Upper lobe of right lung (tissue), 1 donor: ENCODE results near the gene HDAC10. TPM values are rescaled to one million over a fixed set of nuclear protein-coding genes. Genes with fewer than 3 reads are reported as not detected.

Source experiments
- ATAC-seq: fragments of 200-7000 bp; cut with Tn5 transposase; one replicate; pipeline ENCODE4 v1.9.1; 2020; ENCODE audit warnings: mild to moderate bottlenecking, moderate library complexity
- DNase-seq: peaks from one replicate; pipeline ENCODE4 v3.0.0-alpha.2; 2020
- H3K27ac ChIP-seq: fragments of 200-600 bp; one replicate; pipeline ENCODE4 v1.8.0; 2022
- H3K27me3 ChIP-seq: fragments of 200-600 bp; one replicate; pipeline ENCODE4 v1.8.0; 2022; ENCODE audit warnings: mild to moderate bottlenecking
- H3K36me3 ChIP-seq: fragments of 200-600 bp; one replicate; pipeline ENCODE4 v1.8.0; 2022
- H3K4me1 ChIP-seq: fragments of 200-600 bp; one replicate; pipeline ENCODE4 v1.8.0; 2022
- H3K4me3 ChIP-seq: fragments of 200-600 bp; one replicate; pipeline ENCODE4 v1.8.0; 2022; ENCODE audit warnings: mild to moderate bottlenecking
- H3K9me3 ChIP-seq: fragments of 200-600 bp; one replicate; pipeline ENCODE4 v1.8.0; 2022
- intact Hi-C: fragments of 100-400 bp; cut with DNase I; formaldehyde crosslinking; loops from one replicate; pipeline ENCODE4 v1.11.0; 2022
- total RNA-seq: library from RNA; stranded (reverse); fragmentation: NEBNext Ultra II Directional; extraction: Animal tissue kit (Norgen Biotek cat#: 25700); gene quantifications from one replicate; pipeline ENCODE4 v1.2.1, GENCODE V29; 2021
- TF ChIP-seq, protein P1 (sequence below): fragments of 200-600 bp; IDR thresholded peaks from one replicate; pipeline ENCODE4 v1.8.0; 2022; ENCODE audit warnings: antibody characterized with exemption
- donor health status: DM: no; HTN: yes; CAD: no; lungs with severe emphysema.

Gene HDAC10
- total RNA-seq, 1 donor from 2014 or later = 48.9 TPM

DNA sequence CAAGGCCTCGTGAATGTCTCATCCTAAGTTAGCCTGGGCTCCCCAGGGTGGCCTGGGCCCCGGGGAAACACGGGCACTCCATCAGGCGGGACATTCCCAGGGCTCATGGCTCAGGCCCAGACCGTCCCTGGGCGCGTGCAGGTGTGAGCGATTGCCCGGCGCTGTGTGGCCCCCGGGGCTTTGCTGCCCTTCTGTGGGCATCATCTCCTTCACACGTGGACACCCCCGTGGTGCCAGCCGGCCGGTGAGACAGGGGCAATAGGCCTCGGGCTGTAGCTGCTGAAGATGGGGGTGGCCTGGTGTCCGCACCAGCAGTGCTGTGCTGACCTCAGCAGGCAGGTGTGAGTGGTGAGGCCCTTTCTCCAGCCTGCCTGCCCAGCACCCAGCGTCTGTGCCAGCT is 54.8 kb downstream of the HDAC10 start:
- intact Hi-C loops = no loop called here
- H3K27me3 ChIP-seq = no peaks in the 10 kb centered on the region
- H3K4me3 ChIP-seq = no peak overlapping the region
- ATAC-seq (no peak), DNase-seq (no peak)
- no peak overlapping the region for H3K27ac ChIP-seq
- no peaks in the 10 kb centered on the region for H3K9me3 ChIP-seq
- peaks cover 46% of the 10 kb centered on the region for H3K36me3 ChIP-seq
- TF ChIP-seq, protein P1, sequence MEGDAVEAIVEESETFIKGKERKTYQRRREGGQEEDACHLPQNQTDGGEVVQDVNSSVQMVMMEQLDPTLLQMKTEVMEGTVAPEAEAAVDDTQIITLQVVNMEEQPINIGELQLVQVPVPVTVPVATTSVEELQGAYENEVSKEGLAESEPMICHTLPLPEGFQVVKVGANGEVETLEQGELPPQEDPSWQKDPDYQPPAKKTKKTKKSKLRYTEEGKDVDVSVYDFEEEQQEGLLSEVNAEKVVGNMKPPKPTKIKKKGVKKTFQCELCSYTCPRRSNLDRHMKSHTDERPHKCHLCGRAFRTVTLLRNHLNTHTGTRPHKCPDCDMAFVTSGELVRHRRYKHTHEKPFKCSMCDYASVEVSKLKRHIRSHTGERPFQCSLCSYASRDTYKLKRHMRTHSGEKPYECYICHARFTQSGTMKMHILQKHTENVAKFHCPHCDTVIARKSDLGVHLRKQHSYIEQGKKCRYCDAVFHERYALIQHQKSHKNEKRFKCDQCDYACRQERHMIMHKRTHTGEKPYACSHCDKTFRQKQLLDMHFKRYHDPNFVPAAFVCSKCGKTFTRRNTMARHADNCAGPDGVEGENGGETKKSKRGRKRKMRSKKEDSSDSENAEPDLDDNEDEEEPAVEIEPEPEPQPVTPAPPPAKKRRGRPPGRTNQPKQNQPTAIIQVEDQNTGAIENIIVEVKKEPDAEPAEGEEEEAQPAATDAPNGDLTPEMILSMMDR = no peak
- H3K4me1 ChIP-seq = peaks cover 23% of the 10 kb centered on the region

Other genes with a start within 250 kb of the HDAC10 start
- gene IL17REL, start 238.5 kb downstream of the HDAC10 start, total RNA-seq = not detected
- gene TTLL8, start 193.0 kb downstream of the HDAC10 start, total RNA-seq = not detected
- 2.3 TPM for gene MLC1, start 165.8 kb downstream of the HDAC10 start, total RNA-seq
- gene MOV10L1, start 161.3 kb downstream of the HDAC10 start, total RNA-seq = 1.2 TPM
- gene PANX2, start 80.5 kb downstream of the HDAC10 start, total RNA-seq = 3.0 TPM
- 36.5 TPM for gene TRABD, start 65.4 kb downstream of the HDAC10 start, total RNA-seq
- 17.6 TPM for gene SELENOO, start 50.3 kb downstream of the HDAC10 start, total RNA-seq
- 51.3 TPM for gene TUBGCP6, start 6.2 kb downstream of the HDAC10 start, total RNA-seq
- 22.2 TPM for gene MAPK12, start 10.4 kb upstream of the HDAC10 start, total RNA-seq
- gene MAPK11, start 19.1 kb upstream of the HDAC10 start, total RNA-seq = 26.1 TPM
- 308 TPM for gene PLXNB2, start 56.4 kb upstream of the HDAC10 start, total RNA-seq
- gene DENND6B, start 75.7 kb upstream of the HDAC10 start, total RNA-seq = 9.3 TPM
- gene PPP6R2, start 92.1 kb upstream of the HDAC10 start, total RNA-seq = 54.0 TPM
- gene SBF1, start 223.8 kb upstream of the HDAC10 start, total RNA-seq = 69.4 TPM
- 2.6 TPM for gene ADM2, start 230.3 kb upstream of the HDAC10 start, total RNA-seq
- not detected for gene MIOX, start 235.6 kb upstream of the HDAC10 start, total RNA-seq